ENCODE results near the gene ZNF165. TPM values are rescaled to one million over a fixed set of nuclear protein-coding genes. Genes with fewer than 3 reads are reported as not detected.

ZNF165 gene
- total and polyA plus RNA-seq, 2 of the 13 experiments (the other 11 are each of a cell fraction or from before 2014, with no cell fraction given) = 0.58 to 8.6 TPM

DNA sequence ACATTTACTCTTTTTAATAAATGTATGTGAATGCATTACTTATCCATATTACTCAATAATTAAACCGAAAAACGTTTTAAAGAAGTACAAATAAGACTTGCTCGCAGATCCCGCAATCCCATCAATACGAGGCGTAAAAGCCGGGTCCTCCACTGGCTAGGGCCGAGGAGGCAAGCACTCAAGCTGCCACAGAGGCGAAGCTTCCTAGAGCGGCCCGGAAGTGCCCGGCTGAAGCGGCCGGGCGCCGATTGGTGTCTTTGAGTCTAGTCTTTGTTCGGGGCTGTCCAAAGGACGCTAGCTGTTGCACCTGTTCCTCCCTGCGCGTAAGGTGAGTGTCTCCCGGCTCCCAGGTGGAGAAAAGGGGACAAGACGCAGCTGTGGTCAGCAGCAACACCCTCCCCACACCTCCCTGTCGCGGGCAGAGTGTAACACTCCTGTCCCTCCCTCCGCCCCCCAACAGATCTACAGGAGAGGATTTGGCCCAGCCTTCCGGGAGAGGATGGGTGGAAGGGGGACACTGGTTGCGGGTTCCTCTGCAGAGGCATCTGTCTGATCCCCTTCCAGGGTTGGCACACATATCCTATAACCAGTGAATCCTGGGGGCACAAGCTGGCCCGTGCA lies 44.1 kb downstream of the ZNF165 start, which contains the start of gene ZSCAN16 (continued):
- peak; percentile 63; the same call in 1 of the 2 replicates for TF ChIP-seq CREM (IDR thresholded peaks at IDR 0.05)
- no peak for TF ChIP-seq CREM (CRISPR knock-in tag; IDR thresholded peaks at IDR 0.05)
- TF ChIP-seq ZNF234 (CRISPR knock-in tag; conservative IDR thresholded peaks at IDR 0.05) = no peak
- TF ChIP-seq SRY (CRISPR knock-in tag; IDR thresholded peaks at IDR 0.05) = peak; percentile 75
- peak; percentile 65 for TF ChIP-seq ZSCAN31 (CRISPR knock-in tag; IDR thresholded peaks at IDR 0.05; ENCODE audit: low read depth)
- TF ChIP-seq, protein P1, sequence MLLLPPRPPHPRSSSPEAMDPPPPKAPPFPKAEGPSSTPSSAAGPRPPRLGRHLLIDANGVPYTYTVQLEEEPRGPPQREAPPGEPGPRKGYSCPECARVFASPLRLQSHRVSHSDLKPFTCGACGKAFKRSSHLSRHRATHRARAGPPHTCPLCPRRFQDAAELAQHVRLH (CRISPR knock-in tag; IDR thresholded peaks at IDR 0.05; ENCODE audit: borderline replicate concordance, low read depth) = peak; percentile 77; the same call in 1 of the 2 replicates
- peak; percentile 95 for TF ChIP-seq YEATS2 (CRISPR knock-in tag; IDR thresholded peaks at IDR 0.05; ENCODE audit: borderline replicate concordance)
- 0 out of 2 replicates have a peak, but pooled peaks have one; percentile 60 for TF ChIP-seq HIVEP1 (CRISPR knock-in tag; IDR thresholded peaks at IDR 0.05)
- no peak for TF ChIP-seq ARNT (IDR thresholded peaks at IDR 0.05)
- TF ChIP-seq HMG20A (CRISPR knock-in tag; IDR thresholded peaks at IDR 0.05; ENCODE audit: borderline replicate concordance) = no peak
- 0 out of 2 replicates have a peak, but pooled peaks have one; percentile 80 for TF ChIP-seq CREB3 (CRISPR knock-in tag; IDR thresholded peaks at IDR 0.05)
- TF ChIP-seq, protein P2, sequence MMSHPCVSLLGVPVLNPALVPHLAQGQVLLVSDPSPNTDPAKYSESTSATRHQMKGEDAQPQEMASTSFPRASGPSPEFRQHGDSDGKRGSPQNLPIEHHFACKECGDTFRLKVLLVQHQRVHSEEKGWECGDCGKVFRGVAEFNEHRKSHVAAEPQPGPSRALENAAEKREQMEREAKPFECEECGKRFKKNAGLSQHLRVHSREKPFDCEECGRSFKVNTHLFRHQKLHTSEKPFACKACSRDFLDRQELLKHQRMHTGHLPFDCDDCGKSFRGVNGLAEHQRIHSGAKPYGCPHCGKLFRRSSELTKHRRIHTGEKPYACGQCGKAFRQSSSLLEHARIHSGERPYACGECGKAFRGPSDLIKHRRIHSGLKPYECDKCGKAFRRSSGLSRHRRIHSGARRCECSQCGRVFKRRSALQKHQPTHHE (CRISPR knock-in tag; IDR thresholded peaks at IDR 0.05; ENCODE audit: borderline replicate concordance) = 0 out of 2 replicates have a peak, but pooled peaks have one; percentile 36
- TF ChIP-seq, protein P3, sequence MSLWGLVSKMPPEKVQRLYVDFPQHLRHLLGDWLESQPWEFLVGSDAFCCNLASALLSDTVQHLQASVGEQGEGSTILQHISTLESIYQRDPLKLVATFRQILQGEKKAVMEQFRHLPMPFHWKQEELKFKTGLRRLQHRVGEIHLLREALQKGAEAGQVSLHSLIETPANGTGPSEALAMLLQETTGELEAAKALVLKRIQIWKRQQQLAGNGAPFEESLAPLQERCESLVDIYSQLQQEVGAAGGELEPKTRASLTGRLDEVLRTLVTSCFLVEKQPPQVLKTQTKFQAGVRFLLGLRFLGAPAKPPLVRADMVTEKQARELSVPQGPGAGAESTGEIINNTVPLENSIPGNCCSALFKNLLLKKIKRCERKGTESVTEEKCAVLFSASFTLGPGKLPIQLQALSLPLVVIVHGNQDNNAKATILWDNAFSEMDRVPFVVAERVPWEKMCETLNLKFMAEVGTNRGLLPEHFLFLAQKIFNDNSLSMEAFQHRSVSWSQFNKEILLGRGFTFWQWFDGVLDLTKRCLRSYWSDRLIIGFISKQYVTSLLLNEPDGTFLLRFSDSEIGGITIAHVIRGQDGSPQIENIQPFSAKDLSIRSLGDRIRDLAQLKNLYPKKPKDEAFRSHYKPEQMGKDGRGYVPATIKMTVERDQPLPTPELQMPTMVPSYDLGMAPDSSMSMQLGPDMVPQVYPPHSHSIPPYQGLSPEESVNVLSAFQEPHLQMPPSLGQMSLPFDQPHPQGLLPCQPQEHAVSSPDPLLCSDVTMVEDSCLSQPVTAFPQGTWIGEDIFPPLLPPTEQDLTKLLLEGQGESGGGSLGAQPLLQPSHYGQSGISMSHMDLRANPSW (CRISPR knock-in tag; IDR thresholded peaks at IDR 0.05; ENCODE audit: borderline replicate concordance) = no peak
- peak; percentile 83 for TF ChIP-seq ZNF687 (CRISPR knock-in tag; IDR thresholded peaks at IDR 0.05)
- TF ChIP-seq, protein P4, sequence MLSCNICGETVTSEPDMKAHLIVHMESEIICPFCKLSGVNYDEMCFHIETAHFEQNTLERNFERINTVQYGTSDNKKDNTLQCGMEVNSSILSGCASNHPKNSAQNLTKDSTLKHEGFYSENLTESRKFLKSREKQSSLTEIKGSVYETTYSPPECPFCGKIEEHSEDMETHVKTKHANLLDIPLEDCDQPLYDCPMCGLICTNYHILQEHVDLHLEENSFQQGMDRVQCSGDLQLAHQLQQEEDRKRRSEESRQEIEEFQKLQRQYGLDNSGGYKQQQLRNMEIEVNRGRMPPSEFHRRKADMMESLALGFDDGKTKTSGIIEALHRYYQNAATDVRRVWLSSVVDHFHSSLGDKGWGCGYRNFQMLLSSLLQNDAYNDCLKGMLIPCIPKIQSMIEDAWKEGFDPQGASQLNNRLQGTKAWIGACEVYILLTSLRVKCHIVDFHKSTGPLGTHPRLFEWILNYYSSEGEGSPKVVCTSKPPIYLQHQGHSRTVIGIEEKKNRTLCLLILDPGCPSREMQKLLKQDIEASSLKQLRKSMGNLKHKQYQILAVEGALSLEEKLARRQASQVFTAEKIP (CRISPR knock-in tag; IDR thresholded peaks at IDR 0.05; ENCODE audit: borderline replicate concordance) = no peak
- 0 out of 2 replicates have a peak, but pooled peaks have one; percentile 43 for TF ChIP-seq REXO4 (CRISPR knock-in tag; IDR thresholded peaks at IDR 0.05; ENCODE audit: borderline replicate concordance)
- TF ChIP-seq SIN3A (IDR thresholded peaks at IDR 0.05; ENCODE audit: borderline replicate concordance, low read depth, low read length) = peak; percentile 93
- TF ChIP-seq ZNF556 (CRISPR knock-in tag; IDR thresholded peaks at IDR 0.05; ENCODE audit: borderline replicate concordance) = peak; percentile 66; the same call in 1 of the 2 replicates

Measured in HepG2 (cell line).